CMK (cell line): Measurements from ENCODE around the gene SECTM1.
"Not testable (repeated sequence)": the region's sequence is repeated elsewhere in the genome, so short reads cannot be mapped to it uniquely, and the experiment has no call there.

Experiments used
- DNase-seq: peaks from one replicate; pipeline ENCODE4 v3.0.0-alpha.2; 2010; ENCODE audit warnings: low read depth

Gene SECTM1

DNA sequence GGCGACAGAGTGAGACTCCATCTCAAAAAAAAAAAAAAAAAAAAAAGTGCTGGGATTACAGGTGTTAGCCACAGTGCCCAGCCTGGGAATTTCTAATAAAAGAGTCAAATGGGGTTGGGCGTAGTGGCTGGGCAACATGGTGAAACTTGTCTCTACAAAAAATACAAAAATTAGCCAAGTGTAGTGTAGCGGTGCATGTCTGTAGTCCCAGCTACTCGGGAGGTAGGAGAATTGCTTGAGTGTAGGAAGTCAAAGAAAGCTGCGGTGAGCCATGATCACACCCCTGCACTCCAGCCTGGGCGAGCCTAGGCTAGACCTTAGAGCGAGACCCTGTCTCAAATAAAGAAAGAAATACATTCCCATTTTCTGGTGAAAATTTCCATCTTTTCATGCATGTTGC is 35.6 kb upstream of the SECTM1 start:
- DNase-seq, result no peak

GRCh38 chr17:82367724-82368524 is 34.4 kb upstream of the SECTM1 start:
- DNase-seq, result peak; percentile 99

- no peak for DNase-seq
These were observed 33.2 kb upstream of the SECTM1 start for GRCh38 chr17:82366749-82367148.

- DNase-seq, result no peak
These were observed 32.2 kb upstream of the SECTM1 start for GRCh38 chr17:82365606-82366295.

DNA sequence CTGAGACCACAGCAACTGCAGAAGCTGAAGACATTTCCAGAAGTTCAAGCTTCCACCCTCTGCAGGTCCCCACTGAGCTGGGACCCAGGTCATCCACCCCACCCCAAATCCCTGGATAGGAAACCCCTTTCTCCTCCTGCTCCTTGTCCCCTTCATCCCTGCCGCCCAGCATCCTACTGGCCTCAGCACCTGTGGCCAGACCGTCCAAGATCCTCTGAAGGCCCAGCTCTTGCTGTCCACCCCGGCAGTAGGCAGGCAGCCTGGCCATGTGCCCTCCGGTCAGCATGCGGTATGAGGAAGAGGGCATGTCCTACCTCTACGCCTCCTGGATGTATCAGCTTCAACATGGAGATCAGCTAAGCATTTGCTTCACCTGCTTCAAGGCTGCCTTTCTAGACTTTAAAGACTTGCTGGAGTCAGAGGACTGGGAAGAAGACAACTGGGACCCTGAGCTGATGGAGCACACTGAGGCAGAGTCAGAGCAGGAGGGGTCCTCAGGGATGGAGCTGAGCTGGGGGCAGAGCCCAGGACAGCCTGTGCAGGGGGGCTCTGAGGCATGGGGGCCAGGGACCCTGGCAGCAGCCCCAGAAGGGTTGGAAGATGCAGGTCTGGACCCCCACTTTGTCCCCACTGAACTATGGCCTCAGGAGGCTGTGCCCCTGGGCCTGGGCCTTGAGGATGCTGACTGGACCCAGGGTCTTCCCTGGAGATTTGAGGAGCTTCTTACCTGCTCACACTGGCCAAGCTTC is 28.5 kb upstream of the SECTM1 start:
- DNase-seq, result no peak

GRCh38 chr17:82359451-82360074 is 26.0 kb upstream of the SECTM1 start:
- DNase-seq, result not testable (repeated sequence)

DNA sequence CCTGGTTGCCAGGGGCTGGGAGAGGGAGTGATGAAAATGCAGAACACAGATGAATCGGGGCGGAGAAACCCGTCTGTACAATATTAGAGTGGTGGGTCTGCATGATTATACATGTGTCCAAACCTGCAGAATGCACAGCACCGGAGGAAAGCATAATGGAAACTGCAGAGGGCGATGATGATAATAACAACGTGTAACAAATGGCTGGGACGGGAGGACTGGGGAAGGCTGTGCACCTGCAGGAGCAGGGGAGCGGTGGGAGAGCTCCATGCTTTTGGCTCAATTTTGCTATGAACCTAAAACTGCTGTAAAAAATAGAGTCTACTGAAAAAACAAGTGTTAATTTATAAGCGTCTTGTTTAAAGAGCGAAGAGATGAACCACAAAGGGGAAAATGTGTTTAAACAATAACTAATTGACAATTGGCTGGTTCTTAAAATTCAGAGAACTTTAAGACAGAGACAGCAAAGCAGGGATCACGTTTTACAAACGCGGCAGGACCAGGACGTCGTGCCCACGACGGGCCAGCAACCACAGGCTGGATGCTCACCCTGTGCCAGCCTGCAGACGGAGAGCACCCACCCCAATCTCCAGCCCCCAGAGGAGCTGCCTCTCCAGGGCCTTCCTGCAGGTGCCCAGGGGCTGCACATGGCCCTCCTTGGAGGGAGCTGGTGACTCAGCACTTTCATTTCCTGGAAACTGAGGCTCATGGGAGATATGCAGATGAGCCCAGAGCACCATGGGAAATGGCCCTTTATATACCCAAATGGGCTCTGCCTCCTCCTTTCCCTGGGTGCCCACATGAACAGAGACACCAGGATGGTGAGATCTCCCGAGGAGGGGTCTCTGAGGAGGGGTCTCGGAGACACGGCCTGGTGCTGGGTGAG is 25.1 kb upstream of the SECTM1 start, which contains the start of gene TEX19:
TEX19 (plus strand) TSS at position 783 of the 886 bp plus-strand sequence. CDS start 2,904 bp downstream, outside the sequence.
- DNase-seq, result no peak

DNA sequence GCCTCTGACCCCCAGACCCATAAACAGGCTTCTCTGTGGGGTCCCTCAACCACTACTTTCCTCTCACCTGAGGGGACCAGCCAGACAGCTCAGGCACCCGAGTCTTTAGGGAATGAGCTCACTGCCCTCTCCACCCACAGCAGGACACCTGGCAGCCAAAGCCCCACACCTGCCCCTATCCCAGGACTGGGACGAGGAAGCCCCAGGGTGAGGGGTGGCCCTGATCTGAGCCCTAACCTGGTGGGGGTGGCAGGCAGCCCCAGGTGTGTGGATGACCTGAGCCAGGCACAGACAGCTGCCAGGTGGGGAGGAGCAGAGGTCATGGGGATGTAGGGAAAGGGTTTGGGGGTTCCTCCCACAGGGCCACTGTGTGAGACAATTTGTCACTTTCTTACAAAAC is 23.8 kb upstream of the SECTM1 start:
- no peak for DNase-seq

DNA sequence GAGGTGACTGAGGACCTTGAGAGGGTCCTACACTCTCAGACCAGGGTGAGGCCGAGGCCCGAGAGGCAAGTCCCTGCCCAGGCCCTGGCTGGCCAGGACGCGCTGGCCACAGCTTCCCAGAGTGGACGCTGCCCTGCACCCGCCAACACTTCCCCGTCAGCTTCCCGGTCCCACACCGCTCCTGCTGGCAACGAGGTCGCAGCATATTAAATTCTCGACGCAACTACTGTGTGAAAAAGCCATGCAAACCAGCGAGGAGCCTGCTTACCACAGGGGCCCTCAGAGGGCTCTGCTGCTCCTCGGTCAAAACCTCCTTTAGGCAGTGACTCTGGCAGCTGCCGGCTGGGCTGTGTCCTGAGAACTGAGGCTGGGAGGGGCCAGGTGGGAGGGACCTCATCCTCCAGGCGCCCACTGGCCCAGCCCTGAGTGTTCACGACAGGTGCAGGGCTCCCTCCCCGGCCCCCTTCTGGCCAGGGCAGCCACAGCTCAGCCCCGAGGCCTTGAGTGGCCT is 23.3 kb upstream of the SECTM1 start:
- no peak for DNase-seq

- no peak for DNase-seq
These were observed 22.3 kb upstream of the SECTM1 start for GRCh38 chr17:82355770-82356427.

- no peak for DNase-seq
These were observed 21.3 kb upstream of the SECTM1 start for GRCh38 chr17:82354804-82355308.

GRCh38 chr17:82353484-82353883 is 19.9 kb upstream of the SECTM1 start:
- no peak for DNase-seq

GRCh38 chr17:82351713-82352488 is 18.3 kb upstream of the SECTM1 start:
- DNase-seq, result peak; percentile 71

DNA sequence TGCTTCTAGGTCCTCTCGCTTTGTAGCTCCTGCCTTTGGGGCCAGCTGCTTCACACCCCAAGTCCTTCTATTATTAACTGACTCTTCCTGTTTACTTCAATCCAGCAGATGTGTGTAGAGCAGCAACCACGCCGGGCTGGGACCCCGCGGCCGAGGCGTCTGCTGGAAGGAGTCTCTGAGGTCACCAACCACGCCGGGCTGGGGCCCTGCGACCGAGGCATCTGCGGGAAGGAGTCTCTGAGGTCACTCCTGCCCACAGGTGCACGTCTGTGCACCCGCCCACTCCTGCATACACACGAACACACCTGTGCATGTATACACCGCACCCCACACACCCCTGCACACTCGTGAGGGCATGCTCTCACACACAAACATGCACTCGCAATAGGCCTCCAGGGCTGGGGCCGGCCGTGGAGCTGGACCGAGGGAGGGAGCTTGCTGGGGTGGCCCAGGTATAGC is 17.7 kb upstream of the SECTM1 start:
- no peak for DNase-seq

DNA sequence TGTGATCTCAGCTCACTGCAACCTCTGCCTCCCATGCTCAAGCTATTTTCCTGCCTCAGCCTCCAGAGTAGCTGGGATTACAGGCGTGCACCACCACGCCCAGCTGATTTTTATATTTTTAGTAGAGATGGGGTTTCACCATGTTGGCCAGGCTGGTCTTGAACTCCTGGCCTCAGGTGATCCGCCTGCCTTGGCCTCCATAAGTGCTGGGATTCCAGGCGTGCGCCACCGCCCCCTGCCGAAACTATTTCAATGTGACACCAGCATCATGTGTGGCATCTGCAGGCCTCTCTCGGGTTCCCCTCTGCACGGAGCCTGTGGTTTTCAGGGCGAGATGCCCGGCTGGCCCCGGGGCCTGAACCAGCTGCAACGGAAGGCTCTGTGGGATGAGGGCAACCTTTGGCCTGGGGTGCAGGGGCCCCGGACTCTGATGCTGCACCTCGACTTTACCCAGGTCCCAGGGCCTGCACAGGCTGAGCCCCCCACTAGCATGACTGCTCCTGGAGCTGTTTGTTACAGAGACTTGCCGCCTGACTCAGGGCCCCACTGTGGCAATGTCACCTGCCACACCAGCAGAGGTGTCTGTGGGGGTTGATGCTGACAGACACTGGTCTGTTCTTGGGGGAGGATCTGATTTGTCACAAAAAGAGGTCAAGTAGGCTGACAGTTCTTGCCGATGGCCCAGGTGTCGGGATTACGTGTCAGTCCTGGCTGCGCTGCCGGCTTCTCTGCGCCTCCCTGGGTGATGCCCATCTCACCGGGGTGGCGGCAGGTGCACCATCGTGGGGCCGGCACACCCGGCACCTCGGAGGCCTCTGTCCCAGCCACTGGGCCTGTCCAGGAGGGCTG is 16.8 kb upstream of the SECTM1 start:
- DNase-seq, result no peak

DNA sequence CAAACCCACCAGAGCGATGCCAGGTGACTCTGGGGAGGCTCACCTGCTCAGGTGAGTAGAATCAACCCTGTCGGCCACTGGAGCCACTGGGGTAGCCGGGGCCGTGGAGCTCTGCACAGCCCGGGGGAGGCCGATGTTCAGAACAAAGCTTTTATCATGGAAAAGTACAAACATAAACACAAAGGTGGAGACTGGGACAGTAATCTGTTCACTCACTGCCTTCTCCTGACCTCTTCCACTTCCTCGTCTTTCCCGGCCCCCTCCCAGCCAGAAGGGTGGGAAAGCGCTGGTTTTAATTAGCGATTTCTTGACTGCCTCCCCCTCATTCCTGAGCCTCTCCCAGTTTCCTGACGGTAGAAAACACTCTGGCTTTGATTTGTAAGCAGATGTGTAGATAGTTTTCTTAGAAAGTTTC is 15.7 kb upstream of the SECTM1 start:
- no peak for DNase-seq

GRCh38 chr17:82348866-82349265 is 15.3 kb upstream of the SECTM1 start:
- no peak for DNase-seq

DNA sequence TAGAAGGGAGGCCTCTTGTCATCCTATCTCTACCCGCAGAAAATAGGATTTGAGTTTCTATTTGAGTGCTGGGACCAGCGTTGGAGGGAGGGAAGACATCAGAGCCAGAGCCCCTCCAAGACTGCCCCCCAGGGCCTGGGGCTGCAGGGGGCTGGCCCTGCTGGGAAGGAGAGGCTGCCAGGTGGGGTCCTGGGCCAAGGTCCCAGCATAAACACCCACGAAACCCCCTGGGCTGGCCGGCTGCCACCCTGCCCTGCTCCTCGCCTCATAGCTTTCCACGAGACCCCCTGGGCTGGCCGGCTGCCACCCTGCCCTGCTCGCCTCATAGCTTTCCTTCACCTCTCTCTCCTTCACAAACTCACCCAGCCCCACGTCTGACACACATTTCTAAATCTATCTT is 14.9 kb upstream of the SECTM1 start:
- DNase-seq, result no peak
